ENCODE data around the gene PEAK3.

DNA sequence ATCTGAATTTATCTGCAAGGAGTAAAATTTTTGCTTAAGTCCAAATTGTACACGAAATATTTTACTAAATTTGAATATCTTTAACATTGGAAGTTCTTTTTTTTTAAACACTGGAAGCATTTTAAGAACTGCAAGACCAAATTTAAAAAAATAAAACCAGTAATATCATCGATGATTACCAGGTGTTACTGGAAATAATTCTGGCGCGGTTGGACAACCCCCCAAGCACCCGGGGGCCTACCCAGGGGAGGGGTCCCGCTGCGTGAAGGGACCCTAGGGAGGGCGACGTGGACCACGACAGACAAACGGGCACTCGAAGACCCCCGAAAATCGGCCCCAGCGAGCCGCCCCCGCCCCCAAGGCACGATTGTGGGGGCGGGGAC lies 13.1 kb downstream of the PEAK3 start:
- TF ChIP-seq, protein P1, sequence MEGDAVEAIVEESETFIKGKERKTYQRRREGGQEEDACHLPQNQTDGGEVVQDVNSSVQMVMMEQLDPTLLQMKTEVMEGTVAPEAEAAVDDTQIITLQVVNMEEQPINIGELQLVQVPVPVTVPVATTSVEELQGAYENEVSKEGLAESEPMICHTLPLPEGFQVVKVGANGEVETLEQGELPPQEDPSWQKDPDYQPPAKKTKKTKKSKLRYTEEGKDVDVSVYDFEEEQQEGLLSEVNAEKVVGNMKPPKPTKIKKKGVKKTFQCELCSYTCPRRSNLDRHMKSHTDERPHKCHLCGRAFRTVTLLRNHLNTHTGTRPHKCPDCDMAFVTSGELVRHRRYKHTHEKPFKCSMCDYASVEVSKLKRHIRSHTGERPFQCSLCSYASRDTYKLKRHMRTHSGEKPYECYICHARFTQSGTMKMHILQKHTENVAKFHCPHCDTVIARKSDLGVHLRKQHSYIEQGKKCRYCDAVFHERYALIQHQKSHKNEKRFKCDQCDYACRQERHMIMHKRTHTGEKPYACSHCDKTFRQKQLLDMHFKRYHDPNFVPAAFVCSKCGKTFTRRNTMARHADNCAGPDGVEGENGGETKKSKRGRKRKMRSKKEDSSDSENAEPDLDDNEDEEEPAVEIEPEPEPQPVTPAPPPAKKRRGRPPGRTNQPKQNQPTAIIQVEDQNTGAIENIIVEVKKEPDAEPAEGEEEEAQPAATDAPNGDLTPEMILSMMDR (IDR thresholded peaks at IDR 0.05; ENCODE audit: low read length), result no peak
- no peak for TF ChIP-seq EZH2 (optimal IDR thresholded peaks at IDR 0.05; ENCODE audit: low read depth, low read length)
